Measurements from ENCODE around the gene CDC27. TPM values are rescaled to one million over a fixed set of nuclear protein-coding genes. Genes with fewer than 3 reads are reported as not detected.

Gene CDC27
- total and polyA plus RNA-seq, 7 donors, result 25.5 to 89.2 (median 74.6) TPM

DNA sequence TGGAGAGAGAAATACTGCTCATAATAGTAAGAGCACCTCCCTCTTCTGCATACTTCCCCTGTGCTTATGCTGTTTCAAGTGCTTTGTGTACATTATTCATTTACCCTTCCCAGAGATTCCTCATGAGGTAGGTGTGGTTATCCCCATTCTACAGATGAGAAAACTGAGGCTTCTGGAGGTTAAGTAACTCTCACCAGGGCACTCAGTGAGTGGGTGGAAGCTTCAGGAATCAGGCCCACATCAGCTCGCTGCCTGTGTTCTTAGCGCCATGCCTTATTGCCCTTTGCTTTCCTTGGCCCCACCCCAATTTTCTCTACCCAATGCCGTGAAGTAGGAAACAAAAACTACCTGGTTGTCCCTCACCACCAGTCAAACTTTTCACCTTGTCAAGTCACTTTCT is 46.4 kb upstream of the CDC27 start:
- intact Hi-C loops (cut with DNase I), result loop anchor here in 1 of 2 donors (5.0 kb wide), 1 partner anchor 62 kb away; no protein-coding TSS in a partner anchor
- 91 to 92% (median 92%) methylated on average over 3 of the region's 3 CpGs for WGBS, 3 donors
- peaks cover 13% of the 10 kb centered on the region for H3K4me1 ChIP-seq

DNA sequence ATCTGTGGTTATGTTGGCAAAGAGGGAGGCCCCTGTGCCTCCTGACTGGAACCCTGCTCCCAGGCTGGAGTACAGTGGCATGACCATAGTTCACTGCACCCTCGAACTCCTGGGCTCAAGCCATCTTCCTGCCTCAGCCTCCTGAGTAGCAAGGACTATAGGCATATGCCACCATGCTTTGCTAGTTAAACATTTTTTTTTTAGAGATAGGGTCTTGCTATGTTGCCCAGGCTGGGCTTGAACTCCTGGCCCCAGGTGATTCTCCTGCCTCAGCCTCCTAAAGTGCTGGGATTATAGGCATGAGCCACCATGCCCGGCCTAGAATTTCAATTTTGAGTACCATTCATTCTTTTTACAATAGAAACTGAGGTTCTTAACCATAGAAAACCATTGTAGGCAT is 43.4 kb upstream of the CDC27 start:
- 89 to 91% (median 89%) methylated on average over 2 of the region's 2 CpGs for WGBS, 3 donors
- H3K4me3 ChIP-seq, result no peak overlapping the region
- ATAC-seq, result no peak
- intact Hi-C loops (cut with DNase I), result no loop called here
- no peak overlapping the region for H3K27ac ChIP-seq
- no peaks in the 10 kb centered on the region for H3K36me3 ChIP-seq (ENCODE audit: insufficient read depth in 1 of 2, low read depth in 1 of 2)
- DNase-seq, result no peak
- H3K27me3 ChIP-seq (ENCODE audit: insufficient read depth in 3 of 3, low read length in 2 of 3), result no peaks in the 10 kb centered on the region
- TF ChIP-seq, protein P1, sequence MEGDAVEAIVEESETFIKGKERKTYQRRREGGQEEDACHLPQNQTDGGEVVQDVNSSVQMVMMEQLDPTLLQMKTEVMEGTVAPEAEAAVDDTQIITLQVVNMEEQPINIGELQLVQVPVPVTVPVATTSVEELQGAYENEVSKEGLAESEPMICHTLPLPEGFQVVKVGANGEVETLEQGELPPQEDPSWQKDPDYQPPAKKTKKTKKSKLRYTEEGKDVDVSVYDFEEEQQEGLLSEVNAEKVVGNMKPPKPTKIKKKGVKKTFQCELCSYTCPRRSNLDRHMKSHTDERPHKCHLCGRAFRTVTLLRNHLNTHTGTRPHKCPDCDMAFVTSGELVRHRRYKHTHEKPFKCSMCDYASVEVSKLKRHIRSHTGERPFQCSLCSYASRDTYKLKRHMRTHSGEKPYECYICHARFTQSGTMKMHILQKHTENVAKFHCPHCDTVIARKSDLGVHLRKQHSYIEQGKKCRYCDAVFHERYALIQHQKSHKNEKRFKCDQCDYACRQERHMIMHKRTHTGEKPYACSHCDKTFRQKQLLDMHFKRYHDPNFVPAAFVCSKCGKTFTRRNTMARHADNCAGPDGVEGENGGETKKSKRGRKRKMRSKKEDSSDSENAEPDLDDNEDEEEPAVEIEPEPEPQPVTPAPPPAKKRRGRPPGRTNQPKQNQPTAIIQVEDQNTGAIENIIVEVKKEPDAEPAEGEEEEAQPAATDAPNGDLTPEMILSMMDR (IDR thresholded peaks at IDR 0.05), result no peak
- no peaks in the 10 kb centered on the region for H3K4me1 ChIP-seq
- no peaks in the 10 kb centered on the region for H3K9me3 ChIP-seq

More for the DNA sequence above, 46.4 kb upstream of the CDC27 start:
- DNase-seq (no peak), ATAC-seq (no peak)
- no peak overlapping the region for H3K27ac ChIP-seq
- no peaks in the 10 kb centered on the region for H3K9me3 ChIP-seq
- H3K4me3 ChIP-seq, result no peak overlapping the region
- TF ChIP-seq, protein P1 (IDR thresholded peaks at IDR 0.05), result no peak
- H3K27me3 ChIP-seq (ENCODE audit: insufficient read depth in 3 of 3, low read length in 2 of 3), result no peaks in the 10 kb centered on the region
- no peaks in the 10 kb centered on the region for H3K36me3 ChIP-seq (ENCODE audit: insufficient read depth in 1 of 2, low read depth in 1 of 2)

DNA sequence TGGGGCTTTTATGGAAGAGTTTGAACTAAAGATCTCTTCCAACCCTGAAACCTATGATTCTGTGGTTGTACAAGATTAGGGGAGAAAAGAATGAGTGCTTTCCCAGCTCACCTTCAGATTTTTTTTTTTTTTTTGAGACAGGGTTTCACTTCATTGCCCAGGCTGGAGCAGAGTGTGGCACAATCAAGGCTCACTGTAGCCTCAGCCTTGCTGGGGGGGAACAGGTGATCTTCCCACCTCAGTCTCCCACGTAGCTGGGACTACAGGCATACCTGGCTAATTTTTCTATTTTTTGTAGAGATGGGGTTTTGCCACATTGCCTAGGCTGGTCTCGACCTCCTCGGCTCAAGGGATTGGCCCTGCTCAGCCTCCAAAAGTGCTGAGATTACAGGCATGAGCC is 42.8 kb upstream of the CDC27 start:
- DNase-seq, result no peak
- Histone ChIP-seq H3K27me3 (ENCODE audit: insufficient read depth in 3 of 3, low read length in 2 of 3) (no peaks in the 10 kb centered on the region), H3K4me1 (no peaks in the 10 kb centered on the region), H3K9me3 (no peaks in the 10 kb centered on the region), H3K27ac (no peak overlapping the region), H3K4me3 (no peak overlapping the region), H3K36me3 (ENCODE audit: insufficient read depth in 1 of 2, low read depth in 1 of 2) (no peaks in the 10 kb centered on the region)
- 91 to 98% (median 94%) methylated on average over 3 of the region's 3 CpGs for WGBS, 3 donors
- ATAC-seq, result no peak
- intact Hi-C loops (cut with DNase I), result loop anchor here in 1 of 2 donors (2.0 kb wide), 1 partner anchor 85 kb away; no protein-coding TSS in a partner anchor
- TF ChIP-seq, protein P1 (IDR thresholded peaks at IDR 0.05), result no peak

DNA sequence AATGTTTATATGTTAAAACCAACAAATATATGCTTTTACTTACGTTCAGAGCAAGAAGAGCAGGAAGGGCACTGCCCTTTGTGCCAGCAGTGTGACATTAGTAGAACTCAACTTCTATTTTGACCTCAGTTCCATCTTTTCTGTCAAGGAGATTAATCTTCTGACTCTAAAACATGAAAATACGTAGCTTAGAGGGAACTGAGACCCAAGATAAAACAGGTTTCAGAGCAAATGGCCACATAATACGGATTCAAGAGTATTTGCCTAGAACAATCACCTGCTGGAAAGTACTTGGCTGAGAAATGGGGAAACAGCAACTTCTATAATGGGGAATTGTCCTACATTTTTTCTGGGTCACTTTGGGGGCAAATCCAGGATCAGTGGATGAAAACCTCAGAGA is 42.2 kb upstream of the CDC27 start:
- TF ChIP-seq, protein P1 (IDR thresholded peaks at IDR 0.05), result no peak
- H3K27me3 ChIP-seq (ENCODE audit: insufficient read depth in 3 of 3, low read length in 2 of 3), result no peaks in the 10 kb centered on the region
- no peak overlapping the region for H3K4me3 ChIP-seq
- DNase-seq (no peak), ATAC-seq (no peak)
- no peaks in the 10 kb centered on the region for H3K36me3 ChIP-seq (ENCODE audit: insufficient read depth in 1 of 2, low read depth in 1 of 2)
- intact Hi-C loops (cut with DNase I), result loop anchor here in 1 of 2 donors (2.0 kb wide), 1 partner anchor 85 kb away; no protein-coding TSS in a partner anchor
- no peaks in the 10 kb centered on the region for H3K9me3 ChIP-seq
- WGBS, 3 donors, result 72 to 93% (median 93%) methylated on average over 3 of the region's 3 CpGs
- H3K27ac ChIP-seq, result no peak overlapping the region
- peaks cover under 1% of the 10 kb centered on the region for H3K4me1 ChIP-seq

DNA sequence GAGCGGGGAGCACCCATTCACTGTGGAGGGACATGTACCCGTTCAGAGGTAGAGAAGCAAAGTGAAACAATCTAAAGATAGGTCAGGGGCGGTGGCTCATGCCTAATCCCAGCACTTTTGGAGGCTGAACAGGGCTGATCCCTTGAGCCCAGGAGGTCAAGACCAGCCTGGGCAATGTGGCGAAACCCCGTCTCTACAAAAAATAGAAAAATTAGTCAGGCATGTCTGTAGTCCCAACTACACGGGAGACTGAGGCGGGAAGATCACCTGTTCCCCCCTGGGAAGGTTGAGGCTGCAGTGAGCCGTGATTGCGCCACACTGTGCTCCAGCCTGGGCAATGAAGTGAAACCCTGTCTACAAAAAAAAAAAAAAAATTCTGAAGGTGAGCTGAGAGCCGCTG is 41.8 kb upstream of the CDC27 start:
- 79 to 89% (median 81%) methylated on average over 10 of the region's 10 CpGs for WGBS, 3 donors
- DNase-seq (no peak), ATAC-seq (peak in 2 of 4 donors; percentile 18 to 20)
- intact Hi-C loops (cut with DNase I), result loop anchor here in 1 of 2 donors (2.0 kb wide), 1 partner anchor 86 kb away; no protein-coding TSS in a partner anchor
- no peaks in the 10 kb centered on the region for H3K27me3 ChIP-seq (ENCODE audit: insufficient read depth in 3 of 3, low read length in 2 of 3)
- H3K4me3 ChIP-seq, result no peak overlapping the region
- H3K27ac ChIP-seq, result no peak overlapping the region
- no peaks in the 10 kb centered on the region for H3K36me3 ChIP-seq (ENCODE audit: insufficient read depth in 1 of 2, low read depth in 1 of 2)
- peaks cover 5% of the 10 kb centered on the region for H3K4me1 ChIP-seq
- no peaks in the 10 kb centered on the region for H3K9me3 ChIP-seq
- TF ChIP-seq, protein P1 (IDR thresholded peaks at IDR 0.05), result no peak
